ENCODE results near the gene SLC22A15.
"Not testable (repeated sequence)": the region's sequence is repeated elsewhere in the genome, so short reads cannot be mapped to it uniquely, and the experiment has no call there.

SLC22A15 gene

GRCh38 chr1:115976062-115976920, at the start of gene SLC22A15:
TSS of gene SLC22A15 (plus strand) at chr1:115976513. CDS start at chr1:115976628, 115 bp downstream.
- DNase-seq = no peak

- DNase-seq = no peak
Observed at GRCh38 chr1:115927971-115928370, 48.3 kb upstream of the SLC22A15 start.

- no peak for DNase-seq
Observed at GRCh38 chr1:115929881-115930280, 46.4 kb upstream of the SLC22A15 start.

GRCh38 chr1:115933625-115934024, 42.7 kb upstream of the SLC22A15 start:
- DNase-seq = no peak

- no peak for DNase-seq
Observed at GRCh38 chr1:115939455-115939854, 36.9 kb upstream of the SLC22A15 start.

- DNase-seq = no peak
Observed at GRCh38 chr1:115946116-115946515, 30.2 kb upstream of the SLC22A15 start.

- no peak for DNase-seq
Observed at GRCh38 chr1:115949156-115949555, 27.2 kb upstream of the SLC22A15 start.

GRCh38 chr1:115951560-115951959, 24.8 kb upstream of the SLC22A15 start:
- DNase-seq = no peak

GRCh38 chr1:115952547-115952946, 23.8 kb upstream of the SLC22A15 start:
- no peak for DNase-seq

GRCh38 chr1:115953180-115953579, 23.1 kb upstream of the SLC22A15 start:
- no peak for DNase-seq

GRCh38 chr1:115954684-115955083, 21.6 kb upstream of the SLC22A15 start:
- DNase-seq = no peak

- DNase-seq = no peak
Observed at GRCh38 chr1:115955228-115955627, 21.1 kb upstream of the SLC22A15 start.

- DNase-seq = no peak
Observed at GRCh38 chr1:115958866-115959265, 17.4 kb upstream of the SLC22A15 start.

- no peak for DNase-seq
Observed at GRCh38 chr1:115969509-115969908, 6.8 kb upstream of the SLC22A15 start.

GRCh38 chr1:115971778-115972177, 4.5 kb upstream of the SLC22A15 start:
- not testable (repeated sequence) for DNase-seq

- DNase-seq = no peak
Observed at GRCh38 chr1:115973154-115973553, 3.2 kb upstream of the SLC22A15 start.

GRCh38 chr1:115975569-115976061, 698 bp upstream of the SLC22A15 start:
- no peak for DNase-seq

GRCh38 chr1:115976921-115977498, 697 bp downstream of the SLC22A15 start:
- DNase-seq = no peak

- no peak for DNase-seq
Observed at GRCh38 chr1:115977499-115978258, 1.4 kb downstream of the SLC22A15 start.

- DNase-seq = no peak
Observed at GRCh38 chr1:115978292-115978941, 2.1 kb downstream of the SLC22A15 start.

- DNase-seq = no peak
Observed at GRCh38 chr1:115980156-115980555, 3.8 kb downstream of the SLC22A15 start.

- no peak for DNase-seq
Observed at GRCh38 chr1:115980998-115981993, 5.0 kb downstream of the SLC22A15 start.
